Caco-2 (cell line): Measurements from ENCODE around the gene MYL2. TPM values are rescaled to one million over a fixed set of nuclear protein-coding genes. Genes with fewer than 3 reads are reported as not detected.

ENCODE experiments used
- BruUV-seq: library from RNA; stranded (reverse); fragments of 400-500 nt; replicated peaks from 2 replicates; lab custom pipeline; 2021; lab: Mats Ljungman, UMichigan
- CTCF ChIA-PET: fragments of 300-600 bp; sonication (Branson Sonifier 250); formaldehyde crosslinking; loops from one replicate; lab custom pipeline; 2022; ENCODE audit warnings: antibody characterized with exemption; lab: Charles Lee
- POLR2A ChIA-PET: fragments of 300-600 bp; sonication (Branson Sonifier 250); formaldehyde crosslinking; loops from one replicate; lab custom pipeline; 2022; ENCODE audit warnings: antibody characterized with exemption; lab: Charles Lee
- DNase-seq, 2 experiments: peaks; one replicate each; pipeline versions ENCODE4 v3.0.0 to v3.0.0-alpha.2; 2020 to 2022
- H3K27me3 ChIP-seq: replicated peaks from 2 replicates; pipeline ENCODE4 v1.6.0; 2011; ENCODE audit warnings: low read length; ENCODE audit not compliant: control insufficient read depth, insufficient read depth
- H3K36me3 ChIP-seq: 2 replicates; pipeline ENCODE4 v1.5.1; 2011; ENCODE audit warnings: low read length; ENCODE audit not compliant: control insufficient read depth, insufficient read depth
- H3K4me1 ChIP-seq: fragments of 250-450 bp; sonication (Bioruptor Pico); 2 replicates; pipeline ENCODE4 v1.5.1; 2020; ENCODE audit warnings: mild to moderate bottlenecking
- H3K4me3 ChIP-seq: 2 replicates; pipeline ENCODE4 v1.5.1; 2011; ENCODE audit warnings: low read depth, mild to moderate bottlenecking, control low read depth, low read length
- H3K9me3 ChIP-seq: fragments of 250-450 bp; sonication (Bioruptor Pico); 2 replicates; pipeline ENCODE4 v1.5.1; 2020; ENCODE audit warnings: mild to moderate bottlenecking, moderate library complexity
- H3K27ac Mint-ChIP-seq: one replicate; pipeline ENCODE4 v1.8.0; 2022; ENCODE audit warnings: mixed read lengths; ENCODE audit not compliant: unreplicated experiment
- H3K27me3 Mint-ChIP-seq: one replicate; pipeline ENCODE4 v1.8.0; 2022; ENCODE audit warnings: mixed read lengths; ENCODE audit not compliant: insufficient read depth, unreplicated experiment
- H3K36me3 Mint-ChIP-seq: one replicate; pipeline ENCODE4 v1.8.0; 2022; ENCODE audit warnings: mild to moderate bottlenecking, mixed read lengths; ENCODE audit not compliant: insufficient read depth, unreplicated experiment
- H3K4me1 Mint-ChIP-seq: one replicate; pipeline ENCODE4 v1.8.0; 2022; ENCODE audit warnings: low read depth, mixed read lengths; ENCODE audit not compliant: unreplicated experiment
- H3K4me3 Mint-ChIP-seq: one replicate; pipeline ENCODE4 v1.8.0; 2022; ENCODE audit warnings: mild to moderate bottlenecking, moderate library complexity, mixed read lengths; ENCODE audit not compliant: unreplicated experiment
- H3K9me3 Mint-ChIP-seq: one replicate; pipeline ENCODE4 v1.8.0; 2022; ENCODE audit warnings: mixed read lengths; ENCODE audit not compliant: unreplicated experiment
- CTCF ChIP-seq, 2 experiments: fragments of 200-600 bp in 1 of 2; IDR thresholded peaks; 1 replicate in 1 of 2; 2 replicates in 1 of 2; pipeline versions ENCODE4 v1.5.1 to v1.8.0; 2011 to 2022; ENCODE audit warnings: antibody characterized with exemption in 1 of 2, control low read depth in 1 of 2, inconsistent platforms in 1 of 2, low read depth in 1 of 2, low read length in 1 of 2, mild to moderate bottlenecking in 1 of 2, moderate library complexity in 1 of 2; ENCODE audit not compliant: insufficient read depth in 1 of 2, severe bottlenecking in 1 of 2, unreplicated experiment in 1 of 2
- intact Hi-C: fragments of 100-400 bp; cut with micrococcal nuclease; formaldehyde crosslinking; loops from one replicate; pipeline ENCODE4 v1.10.0; 2022; ENCODE audit not compliant: unreplicated experiment
- total RNA-seq: library from RNA; stranded (reverse); gene quantifications from 2 replicates; pipeline ENCODE4 v1.2.3, GENCODE V29; 2022

Gene MYL2
- total RNA-seq, 1 experiment from 2014 or later, result not detected

DNA sequence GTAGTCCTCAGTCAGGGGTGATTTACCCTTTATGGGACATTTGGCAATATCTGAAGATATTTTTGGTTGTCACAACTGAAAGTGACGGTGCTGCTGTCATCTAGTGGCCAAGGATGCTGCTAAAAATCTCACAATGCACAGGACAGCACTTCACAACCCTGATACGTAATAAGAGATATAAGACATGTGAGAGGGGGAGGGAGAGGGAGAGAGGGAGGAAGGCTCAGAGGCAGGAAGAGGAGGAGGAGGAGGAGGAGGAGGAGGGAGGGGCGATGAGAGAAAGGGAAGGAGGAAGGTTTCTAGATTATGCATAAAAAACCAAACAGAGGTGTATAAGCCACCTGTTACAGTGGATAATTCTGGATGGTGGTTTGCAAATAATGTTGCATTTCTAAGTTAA, 14.3 kb downstream of the MYL2 start:
- H3K4me3 Mint-ChIP-seq, result no peak overlapping the region
- peaks cover 5% of the 10 kb centered on the region for H3K36me3 Mint-ChIP-seq
- POLR2A ChIA-PET, result no interaction called here
- CTCF ChIA-PET, result no interaction called here
- H3K27me3 Mint-ChIP-seq, result no peaks in the 10 kb centered on the region
- BruUV-seq, result no TSS peak
- TF ChIP-seq CTCF (IDR thresholded peaks at IDR 0.05; ENCODE audit: insufficient read depth in 1 of 2, low read depth in 1 of 2, low read length in 1 of 2, severe bottlenecking in 1 of 2, unreplicated experiment in 1 of 2), result no peak
- no peaks in the 10 kb centered on the region for H3K9me3 Mint-ChIP-seq
- intact Hi-C loops, result no loop called here
- no peaks in the 10 kb centered on the region for H3K27me3 ChIP-seq
- peaks cover 13% of the 10 kb centered on the region for H3K4me1 Mint-ChIP-seq
- no peaks in the 10 kb centered on the region for H3K36me3 ChIP-seq
- DNase-seq, result no peak
- H3K9me3 ChIP-seq, result no peaks in the 10 kb centered on the region
- H3K4me3 ChIP-seq, result no peak overlapping the region
- no peak overlapping the region for H3K27ac Mint-ChIP-seq
- H3K4me1 ChIP-seq, result peaks cover 7% of the 10 kb centered on the region

GRCh38 chr12:110903511-110903910, 16.9 kb downstream of the MYL2 start:
- no peaks in the 10 kb centered on the region for H3K36me3 ChIP-seq
- peaks cover 13% of the 10 kb centered on the region for H3K4me1 Mint-ChIP-seq
- H3K27ac Mint-ChIP-seq, result no peak overlapping the region
- H3K27me3 Mint-ChIP-seq, result no peaks in the 10 kb centered on the region
- H3K4me1 ChIP-seq, result peaks cover 12% of the 10 kb centered on the region
- CTCF ChIA-PET, result no interaction called here
- intact Hi-C loops, result no loop called here
- no peaks in the 10 kb centered on the region for H3K9me3 ChIP-seq
- POLR2A ChIA-PET, result no interaction called here
- H3K4me3 Mint-ChIP-seq, result no peak overlapping the region
- H3K9me3 Mint-ChIP-seq, result no peaks in the 10 kb centered on the region
- no peak for TF ChIP-seq CTCF (IDR thresholded peaks at IDR 0.05; ENCODE audit: insufficient read depth in 1 of 2, low read depth in 1 of 2, low read length in 1 of 2, severe bottlenecking in 1 of 2, unreplicated experiment in 1 of 2)
- H3K36me3 Mint-ChIP-seq, result peaks cover 5% of the 10 kb centered on the region
- DNase-seq, result no peak
- no peak overlapping the region for H3K4me3 ChIP-seq
- BruUV-seq, result no TSS peak
- H3K27me3 ChIP-seq, result no peaks in the 10 kb centered on the region

DNA sequence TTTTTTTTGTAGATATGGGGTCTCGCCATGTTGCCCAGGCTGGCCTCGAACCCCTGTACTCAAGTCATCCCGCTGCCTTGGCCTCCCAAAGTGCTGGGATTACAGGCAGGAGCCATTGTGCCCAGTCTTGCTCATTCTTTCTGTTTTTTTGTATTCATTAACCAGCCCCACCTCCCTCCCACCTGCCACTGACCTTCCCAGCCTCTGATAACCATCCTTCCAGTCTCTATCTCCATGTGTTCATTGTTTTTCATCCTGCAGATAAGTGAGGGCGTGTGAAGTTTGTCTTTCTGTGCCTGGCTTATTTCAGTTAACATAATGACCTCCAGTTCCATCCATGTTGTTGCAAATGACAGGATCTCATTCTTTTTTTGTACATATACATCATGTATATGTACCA, 19.0 kb downstream of the MYL2 start:
- Mint-ChIP-seq H3K9me3 (no peaks in the 10 kb centered on the region), H3K4me1 (peaks cover 13% of the 10 kb centered on the region), H3K36me3 (peaks cover 5% of the 10 kb centered on the region), H3K27ac (no peak overlapping the region), H3K4me3 (no peak overlapping the region), H3K27me3 (no peaks in the 10 kb centered on the region)
- ChIA-PET CTCF (no interaction called here), POLR2A (no interaction called here)
- no peak for TF ChIP-seq CTCF (IDR thresholded peaks at IDR 0.05; ENCODE audit: insufficient read depth in 1 of 2, low read depth in 1 of 2, low read length in 1 of 2, severe bottlenecking in 1 of 2, unreplicated experiment in 1 of 2)
- peaks cover 12% of the 10 kb centered on the region for H3K4me1 ChIP-seq
- no peaks in the 10 kb centered on the region for H3K27me3 ChIP-seq
- no peaks in the 10 kb centered on the region for H3K36me3 ChIP-seq
- peak; percentile 33 to 45 for DNase-seq
- intact Hi-C loops, result loop anchor here (1.0 kb wide), 1 partner anchor 33 kb away; no protein-coding TSS in a partner anchor
- BruUV-seq, result no TSS peak
- H3K4me3 ChIP-seq, result no peak overlapping the region
- H3K9me3 ChIP-seq, result no peaks in the 10 kb centered on the region
